Ascending aorta (tissue), 2 donors: ENCODE measurements around the gene HCAR2. TPM values are rescaled to one million over a fixed set of nuclear protein-coding genes. Genes with fewer than 3 reads are reported as not detected.
"Not testable (repeated sequence)": the region's sequence is repeated elsewhere in the genome, so short reads cannot be mapped to it uniquely, and the experiment has no call there.

Experiments
- DNase-seq, 2 donors: peaks; one replicate each; pipeline ENCODE4 v3.0.0-alpha.2; 2019; ENCODE audit warnings: low spot score in 2 of 2
- H3K27ac ChIP-seq, 2 donors: fragments of 200-600 bp; sonication (generic); one replicate each; pipeline ENCODE4 v1.5.1; 2016 to 2017; ENCODE audit warnings: mild to moderate bottlenecking in 1 of 2
- H3K27me3 ChIP-seq: fragments of 200-600 bp; sonication (generic); one replicate; pipeline ENCODE4 v1.5.1; 2017
- H3K36me3 ChIP-seq, 2 donors: fragments of 200-600 bp; sonication (generic); one replicate each; pipeline ENCODE4 v1.5.1; 2016
- H3K4me1 ChIP-seq, 2 donors: fragments of 200-600 bp; sonication (generic); one replicate each; pipeline ENCODE4 v1.5.1; 2016 to 2017; ENCODE audit warnings: mild to moderate bottlenecking in 1 of 2
- H3K4me3 ChIP-seq, 2 donors: fragments of 200-600 bp; sonication (generic); one replicate each; pipeline ENCODE4 v1.5.1; 2016 to 2017; ENCODE audit warnings: mild to moderate bottlenecking in 1 of 2
- H3K9me3 ChIP-seq, 2 donors: fragments of 200-600 bp; sonication (generic); one replicate each; pipeline ENCODE4 v1.5.1; 2016
- CTCF ChIP-seq, 3 experiments: fragments of 200-600 bp in 2 of 3; fragments of 450-650 bp in 1 of 3; sonication (generic) in 2 of 3; IDR thresholded peaks; one replicate each; pipeline ENCODE4 v1.5.1; 2016 to 2019; ENCODE audit warnings: antibody characterized with exemption in 3 of 3, mild to moderate bottlenecking in 1 of 3, moderate library complexity in 1 of 3
- intact Hi-C: fragments of 100-400 bp; cut with DNase I; formaldehyde crosslinking; loops from one replicate; pipeline ENCODE4 v1.15.1; 2023
- total RNA-seq: library from RNA; depleted of rRNA; stranded (reverse); fragments of >200 nt; gene quantifications from one replicate; pipeline ENCODE4 v1.1.0, GENCODE V29; 2016

HCAR2 gene
- total RNA-seq, 1 donor from 2014 or later, result 3.9 TPM

GRCh38 chr12:122661246-122661645 lies 41.9 kb downstream of the HCAR2 start:
- no peak overlapping the region for H3K4me3 ChIP-seq
- intact Hi-C loops, result no loop called here
- no peak for DNase-seq

GRCh38 chr12:122659579-122659978 lies 43.6 kb downstream of the HCAR2 start:
- intact Hi-C loops, result no loop called here
- no peaks in the 10 kb centered on the region for H3K4me1 ChIP-seq
- no peaks in the 10 kb centered on the region for H3K36me3 ChIP-seq
- no peaks in the 10 kb centered on the region for H3K27me3 ChIP-seq
- H3K9me3 ChIP-seq, result no peaks in the 10 kb centered on the region
- TF ChIP-seq CTCF (IDR thresholded peaks at IDR 0.05), result no peak
- DNase-seq, result no peak
- H3K4me3 ChIP-seq, result no peak overlapping the region
- no peak overlapping the region for H3K27ac ChIP-seq

More at GRCh38 chr12:122661246-122661645, 41.9 kb downstream of the HCAR2 start:
- H3K4me1 ChIP-seq, result no peaks in the 10 kb centered on the region
- no peak overlapping the region for H3K27ac ChIP-seq
- no peaks in the 10 kb centered on the region for H3K36me3 ChIP-seq
- TF ChIP-seq CTCF (IDR thresholded peaks at IDR 0.05), result no peak
- H3K27me3 ChIP-seq, result no peaks in the 10 kb centered on the region
- H3K9me3 ChIP-seq, result no peaks in the 10 kb centered on the region

GRCh38 chr12:122656298-122656697 lies 46.9 kb downstream of the HCAR2 start:
- no peaks in the 10 kb centered on the region for H3K27me3 ChIP-seq
- no peak overlapping the region for H3K27ac ChIP-seq
- no peak for TF ChIP-seq CTCF (IDR thresholded peaks at IDR 0.05)
- H3K9me3 ChIP-seq, result no peaks in the 10 kb centered on the region
- H3K4me1 ChIP-seq, result no peaks in the 10 kb centered on the region
- H3K4me3 ChIP-seq, result no peak overlapping the region
- intact Hi-C loops, result no loop called here
- no peaks in the 10 kb centered on the region for H3K36me3 ChIP-seq
- DNase-seq, result no peak

GRCh38 chr12:122653291-122653690 lies 49.9 kb downstream of the HCAR2 start:
- H3K9me3 ChIP-seq, H3K27ac ChIP-seq, H3K4me1 ChIP-seq, H3K4me3 ChIP-seq, H3K27me3 ChIP-seq, H3K36me3 ChIP-seq, DNase-seq, intact Hi-C loops: not testable (repeated sequence)

GRCh38 chr12:122651520-122652224 lies 51.5 kb downstream of the HCAR2 start:
- no peak for TF ChIP-seq CTCF (IDR thresholded peaks at IDR 0.05)
- intact Hi-C loops, result no loop called here
- H3K4me1 ChIP-seq, result no peaks in the 10 kb centered on the region
- no peak overlapping the region for H3K27ac ChIP-seq
- no peaks in the 10 kb centered on the region for H3K36me3 ChIP-seq
- DNase-seq, result no peak
- H3K27me3 ChIP-seq, result no peaks in the 10 kb centered on the region
- H3K9me3 ChIP-seq, result no peaks in the 10 kb centered on the region
- H3K4me3 ChIP-seq, result no peak overlapping the region

Other genes starting within 250 kb of the HCAR2 start
- 6.4 TPM for gene ZCCHC8, start 202.4 kb downstream of the HCAR2 start, total RNA-seq
- gene RSRC2, start 176.4 kb downstream of the HCAR2 start, total RNA-seq, result 44.8 TPM
- 10.5 TPM for gene KNTC1, start 176.1 kb downstream of the HCAR2 start, total RNA-seq
- gene HCAR3, start 13.5 kb upstream of the HCAR2 start, total RNA-seq, result not detected
- not detected for gene HCAR1, start 27.5 kb upstream of the HCAR2 start, total RNA-seq
- 12.2 TPM for gene DENR, start 49.5 kb upstream of the HCAR2 start, total RNA-seq
- not detected for gene CCDC62, start 71.2 kb upstream of the HCAR2 start, total RNA-seq
- gene HIP1R, start 132.1 kb upstream of the HCAR2 start, total RNA-seq, result 98.7 TPM
- 31.8 TPM for gene VPS37B, start 192.8 kb upstream of the HCAR2 start, total RNA-seq